ENCODE data around the gene MCM6. TPM values are rescaled to one million over a fixed set of nuclear protein-coding genes. Genes with fewer than 3 reads are reported as not detected.

MCM6 gene
- total and polyA plus RNA-seq, 2 experiments from 2014 or later, result 74.7 to 133 TPM

DNA sequence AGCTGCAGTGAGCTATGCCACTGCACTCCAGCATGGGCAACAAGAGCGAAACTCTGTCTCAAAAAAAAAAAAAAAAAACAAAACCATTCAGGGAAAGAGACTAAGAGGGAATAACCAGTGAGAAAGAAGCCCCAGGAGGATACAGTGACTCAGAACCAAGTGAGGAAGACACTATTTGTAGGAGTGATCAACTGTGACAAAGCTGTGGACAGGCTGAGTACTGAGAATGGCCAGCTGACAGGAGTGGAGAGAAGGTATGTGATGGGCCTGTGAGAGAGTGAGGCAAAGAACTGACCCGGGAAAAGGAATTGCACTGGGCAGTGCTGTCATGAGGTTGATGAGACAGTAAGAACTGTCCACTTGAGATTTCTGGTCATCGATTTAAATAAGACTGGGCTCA, 32.6 kb downstream of the MCM6 start:
- peaks cover 62% of the 10 kb centered on the region for H3K36me3 ChIP-seq (ENCODE audit: insufficient read depth)
- no peaks in the 10 kb centered on the region for H3K4me1 ChIP-seq (ENCODE audit: insufficient read depth)

GRCh38 chr2:135840601-135841000, 35.6 kb downstream of the MCM6 start:
- ATAC-seq (no peak), DNase-seq (ENCODE audit: low spot score) (no peak)
- Histone ChIP-seq H3K4me2 (no peak overlapping the region), H3K9me2 (ENCODE audit: insufficient read depth) (no peaks in the 10 kb centered on the region), H3K4me3 (no peak overlapping the region), H2AFZ (no peak overlapping the region), H3K79me2 (replicated peaks; ENCODE audit: insufficient read depth) (no peaks in the 10 kb centered on the region), H3K27ac (ENCODE audit: low read depth) (no peak overlapping the region), H3F3A (replicated peaks; ENCODE audit: low read depth) (peaks cover 9% of the 10 kb centered on the region), H3K36me3 (ENCODE audit: insufficient read depth) (peaks cover 39% of the 10 kb centered on the region), H3K27me3 (ENCODE audit: insufficient read depth) (no peaks in the 10 kb centered on the region), H4K20me1 (replicated peaks; ENCODE audit: insufficient read depth) (0 out of 2 replicates have a peak, but pooled peaks cover 7% of the 10 kb centered on the region), H3K4me1 (ENCODE audit: insufficient read depth) (no peaks in the 10 kb centered on the region)
- Mint-ChIP-seq H3K9me3 (no peaks in the 10 kb centered on the region), H3K27me3 (ENCODE audit: insufficient read depth, low read depth, poor library complexity) (peaks cover 2% of the 10 kb centered on the region), H3K36me3 (ENCODE audit: low read depth) (peaks cover 45% of the 10 kb centered on the region), H3K27ac (no peak overlapping the region), H3K4me3 (no peak overlapping the region), H3K4me1 (peaks cover 2% of the 10 kb centered on the region; the same call in 1 of the 3 replicates)
- TF ChIP-seq ZNF114 (CRISPR knock-in tag; IDR thresholded peaks at IDR 0.05), result no peak

More for the DNA sequence above, 32.6 kb downstream of the MCM6 start:
- no peaks in the 10 kb centered on the region for H3K27me3 Mint-ChIP-seq (ENCODE audit: insufficient read depth, low read depth, poor library complexity)
- H3K4me3 Mint-ChIP-seq, result no peak overlapping the region
- Histone ChIP-seq H3K4me3 (no peak overlapping the region), H4K20me1 (replicated peaks; ENCODE audit: insufficient read depth) (peaks cover 23% of the 10 kb centered on the region; the same call in 1 of the 2 replicates), H3K9me2 (ENCODE audit: insufficient read depth) (no peaks in the 10 kb centered on the region), H3K79me2 (replicated peaks; ENCODE audit: insufficient read depth) (no peaks in the 10 kb centered on the region), H3F3A (replicated peaks; ENCODE audit: low read depth) (peaks cover 12% of the 10 kb centered on the region), H3K4me2 (no peak overlapping the region), H2AFZ (no peak overlapping the region), H3K27ac (ENCODE audit: low read depth) (no peak overlapping the region), H3K27me3 (ENCODE audit: insufficient read depth) (no peaks in the 10 kb centered on the region)
- H3K4me1 Mint-ChIP-seq, result no peaks in the 10 kb centered on the region
- H3K36me3 Mint-ChIP-seq (ENCODE audit: low read depth), result peaks cover 65% of the 10 kb centered on the region
- ATAC-seq (no peak), DNase-seq (ENCODE audit: low spot score) (no peak)
- H3K9me3 Mint-ChIP-seq, result no peaks in the 10 kb centered on the region
- H3K27ac Mint-ChIP-seq, result no peak overlapping the region
- no peak for TF ChIP-seq POLR2AphosphoS5 (IDR thresholded peaks at IDR 0.05; ENCODE audit: low read depth)

- DNase-seq (ENCODE audit: low spot score) (no peak), ATAC-seq (no peak)
- Histone ChIP-seq H3K9me2 (ENCODE audit: insufficient read depth) (no peaks in the 10 kb centered on the region), H3F3A (replicated peaks; ENCODE audit: low read depth) (peaks cover 9% of the 10 kb centered on the region), H3K4me1 (ENCODE audit: insufficient read depth) (no peaks in the 10 kb centered on the region), H3K27me3 (ENCODE audit: insufficient read depth) (no peaks in the 10 kb centered on the region), H3K27ac (ENCODE audit: low read depth) (no peak overlapping the region), H4K20me1 (replicated peaks; ENCODE audit: insufficient read depth) (0 out of 2 replicates have a peak, but pooled peaks cover 4% of the 10 kb centered on the region), H3K4me2 (no peak overlapping the region), H2AFZ (no peak overlapping the region), H3K36me3 (ENCODE audit: insufficient read depth) (peaks cover 30% of the 10 kb centered on the region), H3K4me3 (no peak overlapping the region), H3K79me2 (replicated peaks; ENCODE audit: insufficient read depth) (no peaks in the 10 kb centered on the region)
- Mint-ChIP-seq H3K36me3 (ENCODE audit: low read depth) (peaks cover 39% of the 10 kb centered on the region), H3K4me3 (no peak overlapping the region), H3K27ac (no peak overlapping the region), H3K4me1 (peaks cover 2% of the 10 kb centered on the region; the same call in 1 of the 3 replicates), H3K9me3 (no peaks in the 10 kb centered on the region), H3K27me3 (ENCODE audit: insufficient read depth, low read depth, poor library complexity) (peaks cover 2% of the 10 kb centered on the region)
- TF ChIP-seq EZH2phosphoT487 (IDR thresholded peaks at IDR 0.05; ENCODE audit: unreplicated experiment), result no peak
- TF ChIP-seq CTCF (conservative IDR thresholded peaks at IDR 0.05; ENCODE audit: low read depth in 2 of 2), result no peak
- TF ChIP-seq ZNF114 (CRISPR knock-in tag; IDR thresholded peaks at IDR 0.05), result no peak
- no peak for TF ChIP-seq ZNF331 (CRISPR knock-in tag; IDR thresholded peaks at IDR 0.05; ENCODE audit: low read depth)
- TF ChIP-seq CREB1 (CRISPR knock-in tag; IDR thresholded peaks at IDR 0.05; ENCODE audit: low read depth), result no peak
- TF ChIP-seq ETS1 (IDR thresholded peaks at IDR 0.05), result no peak
- no peak for TF ChIP-seq JUNB (IDR thresholded peaks at IDR 0.05; ENCODE audit: unreplicated experiment)
- TF ChIP-seq POLR2AphosphoS5 (IDR thresholded peaks at IDR 0.05; ENCODE audit: low read depth), result no peak
- TF ChIP-seq EZH2 (IDR thresholded peaks at IDR 0.05; ENCODE audit: low read depth, unreplicated experiment), result no peak
- TF ChIP-seq STAT1 (IDR thresholded peaks at IDR 0.05; ENCODE audit: unreplicated experiment), result no peak
Observed at GRCh38 chr2:135839713-135840112, 36.5 kb downstream of the MCM6 start.
